DOHH2 (cell line): ENCODE results near the gene NUPR1.
"Not testable (repeated sequence)": the region's sequence is repeated elsewhere in the genome, so short reads cannot be mapped to it uniquely, and the experiment has no call there.

ENCODE experiments used
- H3F3A ChIP-seq: fragments of 200-600 bp; sonication (generic), shearing (Covaris generic); 2 replicates; pipeline ENCODE4 v1.6.0; 2016; ENCODE audit warnings: antibody characterized with exemption, mild to moderate bottlenecking; ENCODE audit not compliant: control insufficient read depth, insufficient read depth
- H3K27ac ChIP-seq: fragments of 200-600 bp; sonication (generic); 2 replicates; pipeline ENCODE4 v1.5.1; 2014; ENCODE audit warnings: low read depth, mild to moderate bottlenecking, low read length, moderate library complexity
- H3K27me3 ChIP-seq: fragments of 200-600 bp; sonication (generic); 2 replicates; pipeline ENCODE4 v1.6.1; 2014; ENCODE audit warnings: mild to moderate bottlenecking, low read length, mixed read lengths; ENCODE audit not compliant: control insufficient read depth
- H3K36me3 ChIP-seq: fragments of 200-600 bp; sonication (generic); 2 replicates; pipeline ENCODE4 v1.6.1; 2014; ENCODE audit warnings: mild to moderate bottlenecking, low read length, moderate library complexity, mixed read lengths; ENCODE audit not compliant: control insufficient read depth
- H3K4me1 ChIP-seq: fragments of 200-600 bp; sonication (generic); 2 replicates; pipeline ENCODE4 v1.6.1; 2014; ENCODE audit warnings: mild to moderate bottlenecking, low read length, mixed read lengths; ENCODE audit not compliant: control insufficient read depth
- H3K4me2 ChIP-seq: fragments of 200-600 bp; sonication (generic); 2 replicates; pipeline ENCODE4 v1.6.0; 2014; ENCODE audit warnings: mild to moderate bottlenecking, low read length, moderate library complexity
- H3K4me3 ChIP-seq: fragments of 200-600 bp; sonication (generic); 2 replicates; pipeline ENCODE4 v1.5.1; 2014; ENCODE audit warnings: mild to moderate bottlenecking, low read length, mixed read lengths
- H3K79me2 ChIP-seq: fragments of 200-600 bp; sonication (generic); 2 replicates; pipeline ENCODE4 v1.6.1; 2014; ENCODE audit warnings: mild to moderate bottlenecking, low read length, mixed read lengths; ENCODE audit not compliant: control insufficient read depth
- H3K9me2 ChIP-seq: fragments of 200-600 bp; sonication (generic); replicated peaks from 2 replicates; pipeline ENCODE4 v1.6.1; 2014; ENCODE audit warnings: mild to moderate bottlenecking, low read length, mixed read lengths; ENCODE audit not compliant: control insufficient read depth
- H3K9me3 ChIP-seq: fragments of 200-600 bp; sonication (generic); 2 replicates; pipeline ENCODE4 v1.6.1; 2014; ENCODE audit warnings: antibody characterized with exemption, low read length, mixed read lengths; ENCODE audit not compliant: control insufficient read depth, insufficient read depth
- H4K20me1 ChIP-seq: fragments of 200-600 bp; sonication (generic); 2 replicates; pipeline ENCODE4 v1.6.0; 2014; ENCODE audit warnings: low read depth, mild to moderate bottlenecking, antibody characterized with exemption, low read length, moderate library complexity; ENCODE audit not compliant: control insufficient read depth, insufficient read depth
- CTCF ChIP-seq: fragments of 200-600 bp; sonication (generic); IDR thresholded peaks from one replicate; pipeline ENCODE4 v1.5.1; 2014; ENCODE audit warnings: antibody characterized with exemption, mild to moderate bottlenecking, low read depth, low read length; ENCODE audit not compliant: poor library complexity, severe bottlenecking
- EZH2phosphoT487 ChIP-seq: fragments of 200-600 bp; sonication (generic); IDR thresholded peaks from 2 replicates; pipeline ENCODE4 v1.6.1; 2017; ENCODE audit warnings: borderline replicate concordance, mild to moderate bottlenecking, antibody characterized with exemption, low read length, moderate library complexity, mixed read lengths

The NUPR1 gene

GRCh38 chr16:28546626-28547025, 7.9 kb upstream of the NUPR1 start:
- no peaks in the 10 kb centered on the region for H3K79me2 ChIP-seq
- H3K36me3 ChIP-seq, result no peaks in the 10 kb centered on the region
- no peaks in the 10 kb centered on the region for H3F3A ChIP-seq
- TF ChIP-seq EZH2phosphoT487 (no peak), CTCF (no peak)
- H3K27ac ChIP-seq, result no peak overlapping the region
- H4K20me1 ChIP-seq, result no peaks in the 10 kb centered on the region
- H3K4me1 ChIP-seq, result no peaks in the 10 kb centered on the region; the same call in 1 of the 2 replicates
- no peaks in the 10 kb centered on the region for H3K9me2 ChIP-seq
- no peak overlapping the region for H3K4me2 ChIP-seq
- H3K4me3 ChIP-seq, result no peak overlapping the region
- H3K9me3 ChIP-seq, result no peaks in the 10 kb centered on the region
- H3K27me3 ChIP-seq, result peaks cover 19% of the 10 kb centered on the region

GRCh38 chr16:28545964-28546363, 7.2 kb upstream of the NUPR1 start:
- not testable (repeated sequence) for H3F3A ChIP-seq, H3K4me2 ChIP-seq, H3K36me3 ChIP-seq, H3K9me3 ChIP-seq, H3K4me3 ChIP-seq, H3K27ac ChIP-seq, H3K4me1 ChIP-seq, H3K9me2 ChIP-seq, H4K20me1 ChIP-seq, H3K79me2 ChIP-seq
- peaks cover 19% of the 10 kb centered on the region for H3K27me3 ChIP-seq

- H3K4me1 ChIP-seq, result no peaks in the 10 kb centered on the region; the same call in 1 of the 2 replicates
- no peak overlapping the region for H3K27ac ChIP-seq
- H3K9me2 ChIP-seq, result no peaks in the 10 kb centered on the region
- H3K4me3 ChIP-seq, result no peak overlapping the region
- no peaks in the 10 kb centered on the region for H3K79me2 ChIP-seq
- no peaks in the 10 kb centered on the region for H4K20me1 ChIP-seq
- no peaks in the 10 kb centered on the region for H3K9me3 ChIP-seq
- no peak overlapping the region for H3K4me2 ChIP-seq
- peaks cover 19% of the 10 kb centered on the region for H3K27me3 ChIP-seq
- H3K36me3 ChIP-seq, result no peaks in the 10 kb centered on the region
- TF ChIP-seq CTCF, result no peak
- TF ChIP-seq EZH2phosphoT487, result no peak
- no peaks in the 10 kb centered on the region for H3F3A ChIP-seq
Observed at GRCh38 chr16:28544998-28545397, 6.2 kb upstream of the NUPR1 start.

- Histone ChIP-seq H3K4me2 (0 out of 2 replicates have a peak overlapping the region, but pooled peaks have one; percentile 10), H3F3A (no peaks in the 10 kb centered on the region), H3K4me1 (no peaks in the 10 kb centered on the region; the same call in 1 of the 2 replicates), H3K79me2 (no peaks in the 10 kb centered on the region), H3K27ac (no peak overlapping the region), H3K27me3 (peaks cover 19% of the 10 kb centered on the region), H3K36me3 (no peaks in the 10 kb centered on the region), H3K9me2 (no peaks in the 10 kb centered on the region), H4K20me1 (no peaks in the 10 kb centered on the region), H3K4me3 (no peak overlapping the region), H3K9me3 (no peaks in the 10 kb centered on the region)
- TF ChIP-seq CTCF, result no peak
- no peak for TF ChIP-seq EZH2phosphoT487
Observed at GRCh38 chr16:28543072-28543471, 4.3 kb upstream of the NUPR1 start.
